ENCODE results near the gene SORCS2.
A peak's percentile ranks its signal among the peaks of the same experiment; 100 is the strongest.

SORCS2 gene

GRCh38 chr4:7347981-7348380 lies 155.6 kb downstream of the SORCS2 start:
- H3K36me3 ChIP-seq (ENCODE audit: control insufficient read depth in 1 of 2, insufficient read depth in 2 of 2, low read depth in 1 of 2, low read length in 2 of 2), result peaks cover 0 to 1% of the 10 kb centered on the region in 2 experiments
- H3K4ac ChIP-seq (ENCODE audit: low read depth in 1 of 2, low read length in 2 of 2), result no peak overlapping the region
- peaks cover 29 to 32% of the 10 kb centered on the region in 2 experiments for H3K27me3 ChIP-seq (ENCODE audit: control insufficient read depth in 1 of 2, insufficient read depth in 1 of 2, low read length in 2 of 2)
- no peak overlapping the region for H3K4me2 ChIP-seq (ENCODE audit: low read length, poor library complexity, severe bottlenecking)
- H2AK5ac ChIP-seq (ENCODE audit: low read length, severe bottlenecking), result no peak overlapping the region
- H3K79me1 ChIP-seq (replicated peaks; ENCODE audit: low read length, poor library complexity, severe bottlenecking), result no peaks in the 10 kb centered on the region
- H3K9ac ChIP-seq (ENCODE audit: low read length), result no peak overlapping the region
- peaks cover 17% of the 10 kb centered on the region for H3K9me3 ChIP-seq (ENCODE audit: control insufficient read depth, low read length)
- H3K27ac ChIP-seq (ENCODE audit: low read length, poor library complexity, severe bottlenecking), result no peak overlapping the region
- H3K4me1 ChIP-seq (ENCODE audit: control insufficient read depth, insufficient read depth, low read depth, low read length), result peaks cover 5% of the 10 kb centered on the region
- no peak overlapping the region for H3K4me3 ChIP-seq (ENCODE audit: insufficient read depth in 1 of 2, low read depth in 1 of 2, low read length in 2 of 2)
- H3K18ac ChIP-seq (ENCODE audit: low read depth in 1 of 2, low read length in 2 of 2), result no peak overlapping the region
- no peak overlapping the region for H2BK12ac ChIP-seq (ENCODE audit: low read length in 2 of 2)
- H3K14ac ChIP-seq (ENCODE audit: low read length in 2 of 2), result no peak overlapping the region
- H3K23ac ChIP-seq (ENCODE audit: low read length in 2 of 2), result no peak overlapping the region
- H2BK120ac ChIP-seq (ENCODE audit: low read depth, low read length), result no peak overlapping the region
- DNase-seq, result peak; percentile 15
- no peak overlapping the region for H2BK5ac ChIP-seq (ENCODE audit: low read depth, low read length, poor library complexity, severe bottlenecking)
- H2BK15ac ChIP-seq (ENCODE audit: low read depth, poor library complexity, severe bottlenecking), result no peak overlapping the region
- H4K91ac ChIP-seq (ENCODE audit: low read length), result no peak overlapping the region
- no peak overlapping the region for H2AFZ ChIP-seq (ENCODE audit: low read depth, low read length)
- no peak overlapping the region for H4K8ac ChIP-seq (ENCODE audit: low read length)
- 66% methylated on average over 4 of the region's 7 CpGs for WGBS

- Histone ChIP-seq H3K14ac (ENCODE audit: low read length in 2 of 2) (no peak overlapping the region), H3K18ac (ENCODE audit: low read depth in 1 of 2, low read length in 2 of 2) (no peak overlapping the region), H2AFZ (ENCODE audit: low read depth, low read length) (no peak overlapping the region), H3K4me2 (ENCODE audit: low read length, poor library complexity, severe bottlenecking) (no peak overlapping the region), H3K27me3 (ENCODE audit: control insufficient read depth in 1 of 2, insufficient read depth in 1 of 2, low read length in 2 of 2) (peaks cover 39 to 41% of the 10 kb centered on the region in 2 experiments), H3K4me3 (ENCODE audit: insufficient read depth in 1 of 2, low read depth in 1 of 2, low read length in 2 of 2) (no peak overlapping the region), H3K27ac (ENCODE audit: low read length, poor library complexity, severe bottlenecking) (no peak overlapping the region), H2BK15ac (ENCODE audit: low read depth, poor library complexity, severe bottlenecking) (no peak overlapping the region), H3K9ac (ENCODE audit: low read length) (no peak overlapping the region), H4K91ac (ENCODE audit: low read length) (no peak overlapping the region), H2BK5ac (ENCODE audit: low read depth, low read length, poor library complexity, severe bottlenecking) (no peak overlapping the region), H3K4me1 (ENCODE audit: control insufficient read depth, insufficient read depth, low read depth, low read length) (peaks cover 4% of the 10 kb centered on the region), H2BK12ac (ENCODE audit: low read length in 2 of 2) (no peak overlapping the region), H4K8ac (ENCODE audit: low read length) (no peak overlapping the region), H3K79me1 (replicated peaks; ENCODE audit: low read length, poor library complexity, severe bottlenecking) (no peaks in the 10 kb centered on the region), H3K9me3 (ENCODE audit: control insufficient read depth, low read length) (peaks cover 17% of the 10 kb centered on the region), H3K23ac (ENCODE audit: low read length in 2 of 2) (no peak overlapping the region), H3K4ac (ENCODE audit: low read depth in 1 of 2, low read length in 2 of 2) (no peak overlapping the region), H3K36me3 (ENCODE audit: control insufficient read depth in 1 of 2, insufficient read depth in 2 of 2, low read depth in 1 of 2, low read length in 2 of 2) (peaks cover 0 to 3% of the 10 kb centered on the region in 2 experiments), H2AK5ac (ENCODE audit: low read length, severe bottlenecking) (no peak overlapping the region), H2BK120ac (ENCODE audit: low read depth, low read length) (no peak overlapping the region)
- DNase-seq, result no peak
- 87% methylated on average over 18 of the region's 18 CpGs for WGBS
Observed at GRCh38 chr4:7348946-7349900, 156.9 kb downstream of the SORCS2 start.

- H2BK120ac ChIP-seq (ENCODE audit: low read depth, low read length), result no peak overlapping the region
- no peak overlapping the region for H3K4ac ChIP-seq (ENCODE audit: low read depth in 1 of 2, low read length in 2 of 2)
- H2AFZ ChIP-seq (ENCODE audit: low read depth, low read length), result no peak overlapping the region
- no peak overlapping the region for H3K23ac ChIP-seq (ENCODE audit: low read length in 2 of 2)
- H4K8ac ChIP-seq (ENCODE audit: low read length), result no peak overlapping the region
- H2BK5ac ChIP-seq (ENCODE audit: low read depth, low read length, poor library complexity, severe bottlenecking), result no peak overlapping the region
- DNase-seq, result no peak
- no peaks in the 10 kb centered on the region for H3K79me1 ChIP-seq (replicated peaks; ENCODE audit: low read length, poor library complexity, severe bottlenecking)
- no peak overlapping the region for H2BK15ac ChIP-seq (ENCODE audit: low read depth, poor library complexity, severe bottlenecking)
- H2AK5ac ChIP-seq (ENCODE audit: low read length, severe bottlenecking), result no peak overlapping the region
- no peak overlapping the region for H2BK12ac ChIP-seq (ENCODE audit: low read length in 2 of 2)
- 84% methylated on average over 6 of the region's 6 CpGs for WGBS
- H3K18ac ChIP-seq (ENCODE audit: low read depth in 1 of 2, low read length in 2 of 2), result no peak overlapping the region
- no peak overlapping the region for H3K4me2 ChIP-seq (ENCODE audit: low read length, poor library complexity, severe bottlenecking)
- no peak overlapping the region for H3K4me3 ChIP-seq (ENCODE audit: insufficient read depth in 1 of 2, low read depth in 1 of 2, low read length in 2 of 2)
- peaks cover 36 to 43% of the 10 kb centered on the region in 2 experiments for H3K27me3 ChIP-seq (ENCODE audit: control insufficient read depth in 1 of 2, insufficient read depth in 1 of 2, low read length in 2 of 2)
- H3K27ac ChIP-seq (ENCODE audit: low read length, poor library complexity, severe bottlenecking), result no peak overlapping the region
- peaks cover 0 to 3% of the 10 kb centered on the region in 2 experiments for H3K36me3 ChIP-seq (ENCODE audit: control insufficient read depth in 1 of 2, insufficient read depth in 2 of 2, low read depth in 1 of 2, low read length in 2 of 2)
- H3K9me3 ChIP-seq (ENCODE audit: control insufficient read depth, low read length), result peaks cover 17% of the 10 kb centered on the region
- no peak overlapping the region for H4K91ac ChIP-seq (ENCODE audit: low read length)
- no peak overlapping the region for H3K9ac ChIP-seq (ENCODE audit: low read length)
- no peak overlapping the region for H3K14ac ChIP-seq (ENCODE audit: low read length in 2 of 2)
- H3K4me1 ChIP-seq (ENCODE audit: control insufficient read depth, insufficient read depth, low read depth, low read length), result peaks cover 4% of the 10 kb centered on the region
Observed at GRCh38 chr4:7350396-7350795, 158.1 kb downstream of the SORCS2 start.

- Histone ChIP-seq H3K27ac (ENCODE audit: low read length, poor library complexity, severe bottlenecking) (no peak overlapping the region), H4K91ac (ENCODE audit: low read length) (no peak overlapping the region), H3K4me2 (ENCODE audit: low read length, poor library complexity, severe bottlenecking) (no peak overlapping the region), H2AFZ (ENCODE audit: low read depth, low read length) (no peak overlapping the region), H3K4me1 (ENCODE audit: control insufficient read depth, insufficient read depth, low read depth, low read length) (peaks cover 4% of the 10 kb centered on the region), H3K9ac (ENCODE audit: low read length) (no peak overlapping the region), H2BK12ac (ENCODE audit: low read length in 2 of 2) (no peak overlapping the region), H2BK15ac (ENCODE audit: low read depth, poor library complexity, severe bottlenecking) (no peak overlapping the region), H3K79me1 (replicated peaks; ENCODE audit: low read length, poor library complexity, severe bottlenecking) (peaks cover under 1% of the 10 kb centered on the region), H3K4me3 (ENCODE audit: insufficient read depth in 1 of 2, low read depth in 1 of 2, low read length in 2 of 2) (no peak overlapping the region), H3K18ac (ENCODE audit: low read depth in 1 of 2, low read length in 2 of 2) (no peak overlapping the region), H4K8ac (ENCODE audit: low read length) (no peak overlapping the region), H3K27me3 (ENCODE audit: control insufficient read depth in 1 of 2, insufficient read depth in 1 of 2, low read length in 2 of 2) (peaks cover 32 to 40% of the 10 kb centered on the region in 2 experiments), H3K23ac (ENCODE audit: low read length in 2 of 2) (no peak overlapping the region), H2AK5ac (ENCODE audit: low read length, severe bottlenecking) (no peak overlapping the region), H3K4ac (ENCODE audit: low read depth in 1 of 2, low read length in 2 of 2) (no peak overlapping the region), H3K36me3 (ENCODE audit: control insufficient read depth in 1 of 2, insufficient read depth in 2 of 2, low read depth in 1 of 2, low read length in 2 of 2) (peaks cover 0 to 3% of the 10 kb centered on the region in 2 experiments), H3K14ac (ENCODE audit: low read length in 2 of 2) (peak overlapping the region in 1 of 2 experiments; percentile 7), H3K9me3 (ENCODE audit: control insufficient read depth, low read length) (peaks cover 11% of the 10 kb centered on the region), H2BK5ac (ENCODE audit: low read depth, low read length, poor library complexity, severe bottlenecking) (no peak overlapping the region), H2BK120ac (ENCODE audit: low read depth, low read length) (no peak overlapping the region)
- WGBS, result 82% methylated on average over 12 of the region's 12 CpGs
- no peak for DNase-seq
Observed at GRCh38 chr4:7351014-7351413, 158.7 kb downstream of the SORCS2 start.

Data from mesenchymal stem cell (in vitro differentiated cells and primary cell).